G401 (cell line): ENCODE measurements around the gene TBKBP1. TPM values are rescaled to one million over a fixed set of nuclear protein-coding genes. Genes with fewer than 3 reads are reported as not detected.
"Not testable (repeated sequence)": the region's sequence is repeated elsewhere in the genome, so short reads cannot be mapped to it uniquely, and the experiment has no call there.

Experiments
- DNase-seq: peaks from one replicate; pipeline ENCODE4 v3.0.0-alpha.2; 2015; ENCODE audit warnings: low spot score
- in situ Hi-C: cut with HindIII; loops from 2 replicates; pipeline ENCODE4 v1.10.0; 2016; ENCODE audit warnings: low sequenced_read_pairs, mixed read lengths
- total RNA-seq: library from RNA; depleted of rRNA; stranded (reverse); fragments of >200 nt; shearing (Covaris generic); gene quantifications from 2 replicates; pipeline ENCODE4 v1.2.3, GENCODE V29; 2014

TBKBP1 gene
- total RNA-seq, 1 experiment from 2014 or later: 32.5 TPM

DNA sequence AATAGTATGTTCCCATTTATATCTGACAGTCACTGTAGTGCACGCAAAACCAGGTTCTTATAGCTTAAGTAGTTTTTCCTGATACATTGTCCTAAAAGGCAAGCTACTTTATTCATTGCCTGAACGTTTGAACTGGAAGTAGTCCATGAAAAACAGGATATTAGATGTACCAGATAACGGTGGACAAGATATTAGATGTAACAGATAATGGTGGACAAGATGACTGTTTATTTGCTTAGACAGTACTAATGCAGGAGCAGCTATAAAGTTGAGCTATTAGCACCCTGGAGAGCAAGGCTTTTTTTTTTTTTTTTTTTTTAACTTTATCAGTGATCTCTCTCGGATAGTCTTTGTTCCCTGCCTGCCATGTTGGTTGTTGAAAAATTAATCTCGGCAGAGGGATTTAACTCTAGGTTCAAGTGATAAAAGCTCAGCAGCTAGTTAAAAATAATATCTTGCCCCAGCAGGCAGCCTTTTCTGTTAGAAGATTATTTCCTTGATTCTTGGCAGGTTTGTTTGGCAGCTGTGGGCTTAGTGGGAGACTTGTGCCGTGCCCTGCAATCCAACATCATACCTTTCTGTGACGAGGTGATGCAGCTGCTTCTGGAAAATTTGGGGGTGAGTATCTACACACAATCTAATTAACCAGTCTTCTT is 17.3 kb upstream of the TBKBP1 start:
- no peak for DNase-seq
- in situ Hi-C loops: no loop called here

DNA sequence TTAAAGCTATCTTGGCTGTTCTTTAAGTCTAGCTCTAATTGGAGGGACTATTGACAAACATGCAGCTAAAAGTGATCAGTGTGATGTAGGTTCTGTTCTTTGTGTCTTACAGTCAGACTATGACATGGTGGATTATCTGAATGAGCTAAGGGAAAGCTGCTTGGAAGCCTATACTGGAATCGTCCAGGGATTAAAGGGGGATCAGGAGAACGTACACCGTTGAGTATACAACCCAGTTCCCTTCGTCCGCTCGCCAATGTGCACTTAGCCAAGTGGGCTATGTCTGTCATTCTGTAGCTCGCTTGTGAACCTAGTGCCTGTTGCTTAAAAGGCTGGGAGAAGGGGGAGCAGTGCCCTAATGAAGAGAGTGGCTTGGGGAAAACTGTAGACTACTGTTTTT is 15.8 kb upstream of the TBKBP1 start:
- DNase-seq: no peak
- in situ Hi-C loops: no loop called here

DNA sequence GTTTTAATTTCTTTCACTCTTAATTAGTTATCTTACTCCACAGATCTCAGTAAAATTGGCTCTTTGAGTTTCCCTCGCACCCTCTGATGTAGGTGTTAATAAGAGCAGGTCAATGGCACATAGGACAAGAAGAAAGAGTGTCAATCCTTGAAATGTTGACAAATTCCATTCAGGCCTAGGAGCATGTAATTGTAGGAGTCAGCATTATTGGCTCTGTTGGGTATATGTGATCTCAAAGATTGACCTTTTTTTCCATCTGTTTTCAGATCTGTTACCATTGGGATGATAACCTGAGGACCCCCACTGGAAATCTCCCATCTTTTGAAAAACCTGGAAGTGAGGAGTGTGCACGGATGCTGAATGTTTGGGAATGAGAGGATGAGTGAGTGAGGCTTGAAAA is 11.8 kb upstream of the TBKBP1 start:
- no peak for DNase-seq
- in situ Hi-C loops: no loop called here

DNA sequence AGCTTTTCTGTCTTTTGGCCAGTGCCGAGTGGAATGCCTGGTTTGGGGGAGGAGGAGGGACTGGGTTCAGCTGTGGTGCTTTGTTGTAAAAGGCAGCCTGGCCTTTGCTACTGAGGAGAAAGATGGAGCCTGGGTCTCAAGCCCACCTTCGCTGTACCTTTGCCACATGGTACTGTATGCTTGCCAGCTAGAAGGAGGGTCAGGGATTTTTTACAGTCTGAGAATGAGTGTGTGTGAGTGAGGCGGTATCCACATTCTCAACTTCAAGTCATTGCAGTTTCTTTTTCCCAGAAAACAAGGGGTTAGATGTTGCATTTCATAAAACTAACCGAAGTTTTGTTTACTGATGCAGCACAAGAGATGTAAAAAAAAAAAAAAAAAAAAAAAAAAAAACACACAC is 11.2 kb upstream of the TBKBP1 start:
- in situ Hi-C loops: not testable (repeated sequence)

DNA sequence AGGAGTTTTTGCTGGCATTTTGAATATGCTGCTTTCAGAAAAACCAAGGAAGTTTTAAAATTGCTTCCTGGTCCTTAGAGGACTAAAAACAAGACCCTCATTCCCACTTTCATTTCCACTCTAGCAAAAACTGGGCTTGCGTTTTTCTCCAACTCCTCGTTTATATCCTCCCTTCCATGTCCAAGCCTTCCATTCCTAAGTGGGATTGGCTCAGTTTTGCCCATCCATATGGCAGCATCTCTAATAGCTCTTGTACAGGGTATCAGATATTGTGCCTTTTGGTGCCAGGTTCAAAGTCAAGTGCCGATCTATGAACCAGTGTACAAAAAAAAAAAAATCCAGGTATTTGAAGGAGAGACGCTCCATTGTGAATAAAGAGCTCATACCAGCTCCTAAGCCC is 9.9 kb upstream of the TBKBP1 start:
- in situ Hi-C loops: no loop called here
- DNase-seq: no peak

More for the DNA sequence above, 11.2 kb upstream of the TBKBP1 start:
- not testable (repeated sequence) for DNase-seq

DNA sequence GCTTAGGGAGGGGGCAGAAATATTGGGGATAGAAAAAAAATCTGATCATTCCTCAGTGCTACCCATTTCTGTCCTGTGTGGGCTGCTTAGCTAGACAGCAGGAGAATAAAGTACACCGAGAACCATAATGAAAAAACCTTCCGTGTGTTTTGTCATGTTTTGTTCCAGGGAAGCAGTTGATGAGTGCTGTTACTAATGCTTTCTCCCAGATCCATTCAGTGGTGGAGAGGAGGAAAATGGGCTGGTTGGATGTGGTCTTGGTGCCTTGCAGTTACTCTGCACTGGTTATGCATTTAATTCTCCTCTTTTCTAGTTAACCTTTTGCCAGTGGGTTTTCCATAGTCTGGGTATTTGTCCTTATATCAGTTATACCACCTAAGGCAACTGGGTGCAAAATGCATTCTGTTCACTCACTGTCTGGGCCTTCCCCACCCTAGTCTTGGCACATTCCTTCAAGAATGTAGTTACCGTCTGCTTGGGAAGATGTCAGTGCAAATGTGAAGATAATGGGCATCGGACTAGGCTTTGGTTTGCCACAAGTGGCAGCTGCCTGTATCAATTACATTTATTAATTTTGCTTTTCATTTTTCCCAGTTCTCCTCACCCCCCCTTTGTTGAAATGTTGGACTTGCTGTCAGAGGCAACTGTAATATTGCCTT is 9.3 kb upstream of the TBKBP1 start:
- no peak for DNase-seq
- in situ Hi-C loops: no loop called here

DNA sequence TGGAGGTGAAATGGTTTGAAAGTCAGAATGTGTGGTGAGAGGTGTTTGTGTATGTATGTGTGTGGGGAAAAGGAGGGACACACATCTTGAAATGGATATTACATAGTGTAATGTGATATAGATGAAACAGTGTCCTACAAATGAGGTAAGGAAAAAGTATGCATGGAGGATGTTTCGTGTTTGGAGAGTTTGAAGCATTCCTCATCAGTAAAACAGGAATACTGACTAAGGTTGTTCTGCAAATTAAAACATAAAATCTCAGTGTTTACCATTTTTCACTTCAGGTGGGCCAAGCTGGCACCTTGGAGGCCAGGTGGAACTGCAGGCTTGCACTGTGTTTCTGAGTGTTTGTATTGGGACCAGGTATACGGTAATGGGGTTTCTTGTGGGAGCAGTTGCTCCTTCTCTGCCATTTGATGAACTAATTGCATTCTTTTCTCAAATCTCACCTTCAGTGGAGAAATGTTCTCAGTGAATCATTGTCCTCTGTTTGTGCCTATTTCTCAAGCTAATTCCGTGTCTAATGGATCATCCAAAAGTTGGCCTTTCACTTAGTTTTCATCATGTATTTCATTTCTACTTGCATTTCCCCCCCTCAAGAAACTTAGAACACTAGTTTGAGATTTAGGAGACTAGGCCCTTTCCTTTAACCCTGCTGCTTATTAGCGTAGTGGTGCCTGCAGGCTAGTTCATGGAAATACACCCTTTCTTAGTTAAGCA is 8.2 kb upstream of the TBKBP1 start:
- DNase-seq: no peak
- in situ Hi-C loops: no loop called here

DNA sequence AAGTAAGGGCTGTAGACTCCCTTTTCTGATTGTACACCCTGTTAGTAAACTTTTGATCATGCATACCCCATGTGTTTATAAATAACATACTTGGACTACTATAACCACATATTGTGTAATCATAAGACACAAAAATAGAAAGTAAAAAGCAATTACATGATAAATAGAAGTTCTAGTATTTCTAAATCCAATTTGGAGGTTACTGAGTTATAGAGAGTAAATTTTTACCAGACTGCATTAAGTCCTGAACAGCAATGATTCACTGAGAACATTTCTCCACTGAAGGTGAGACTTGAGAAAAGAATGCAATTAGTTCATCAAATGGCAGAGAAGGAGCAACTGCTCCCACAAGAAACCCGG is 7.7 kb upstream of the TBKBP1 start:
- no peak for DNase-seq
- in situ Hi-C loops: no loop called here

DNA sequence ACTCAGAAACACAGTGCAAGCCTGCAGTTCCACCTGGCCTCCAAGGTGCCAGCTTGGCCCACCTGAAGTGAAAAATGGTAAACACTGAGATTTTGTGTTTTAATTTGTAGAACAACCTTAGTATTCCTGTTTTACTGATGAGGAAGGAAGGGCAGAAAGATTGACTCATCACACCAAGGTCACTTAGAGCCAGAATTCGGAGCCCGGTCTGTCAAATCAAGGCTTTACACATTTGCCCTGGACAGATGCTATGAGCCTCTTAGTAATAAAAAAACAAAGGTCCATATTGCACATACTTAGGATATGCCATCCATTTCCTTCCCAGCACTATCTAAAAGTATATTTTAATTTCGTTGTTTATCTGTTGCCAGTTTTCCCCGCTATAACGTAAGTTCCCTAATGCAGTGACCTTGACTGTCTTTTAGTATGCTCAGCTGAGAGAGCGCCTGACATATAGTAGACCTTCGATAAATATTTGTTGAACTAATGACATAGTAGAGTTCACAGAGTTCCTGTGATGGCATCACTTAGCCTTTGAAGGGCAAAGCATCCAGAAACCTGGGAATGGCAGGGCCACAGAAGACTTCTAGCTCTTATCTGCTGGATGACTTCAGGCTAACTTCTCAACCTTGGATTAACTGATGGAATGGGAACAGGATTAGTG is 7.2 kb upstream of the TBKBP1 start:
- in situ Hi-C loops: no loop called here
- DNase-seq: no peak

DNA sequence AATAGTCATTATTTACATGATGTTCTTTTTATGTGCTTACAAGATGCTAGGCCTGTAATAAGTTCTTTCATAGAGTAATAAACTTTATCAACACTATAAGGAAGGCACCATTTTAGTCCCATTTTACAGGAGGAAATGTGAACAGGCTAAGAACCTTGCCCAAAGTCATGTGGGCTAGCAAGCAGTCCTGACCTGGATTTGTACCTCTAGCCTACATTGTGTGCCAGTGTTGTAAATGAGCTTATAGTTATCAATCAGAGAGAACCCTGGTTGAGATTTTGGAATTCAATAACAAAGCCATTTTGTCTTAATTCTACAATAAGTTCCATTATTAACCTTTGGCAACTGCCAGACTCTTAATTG is 6.7 kb upstream of the TBKBP1 start:
- in situ Hi-C loops: no loop called here

DNA sequence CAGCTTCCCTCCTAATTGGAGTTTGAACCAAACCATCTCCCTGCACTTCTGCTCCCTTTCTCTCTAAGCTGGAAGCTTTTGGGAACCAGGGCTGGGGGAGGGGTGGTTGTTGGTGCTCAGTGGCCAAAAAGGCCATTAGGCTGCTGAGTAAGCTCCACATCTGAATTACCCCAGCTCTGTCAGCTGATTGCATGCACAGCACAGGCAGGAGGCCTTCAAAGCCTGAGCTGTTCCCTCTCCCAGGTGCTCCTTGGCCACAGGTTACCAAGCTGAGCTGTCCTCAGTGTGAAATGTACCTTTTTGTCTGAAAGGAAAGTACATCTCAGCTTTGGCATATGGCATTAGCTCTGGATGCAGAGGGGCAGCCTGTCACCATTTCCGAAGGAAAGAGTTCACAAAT is 6.2 kb upstream of the TBKBP1 start:
- DNase-seq: peak; percentile 23
- in situ Hi-C loops: no loop called here

More for the DNA sequence above, 6.7 kb upstream of the TBKBP1 start:
- DNase-seq: no peak

DNA sequence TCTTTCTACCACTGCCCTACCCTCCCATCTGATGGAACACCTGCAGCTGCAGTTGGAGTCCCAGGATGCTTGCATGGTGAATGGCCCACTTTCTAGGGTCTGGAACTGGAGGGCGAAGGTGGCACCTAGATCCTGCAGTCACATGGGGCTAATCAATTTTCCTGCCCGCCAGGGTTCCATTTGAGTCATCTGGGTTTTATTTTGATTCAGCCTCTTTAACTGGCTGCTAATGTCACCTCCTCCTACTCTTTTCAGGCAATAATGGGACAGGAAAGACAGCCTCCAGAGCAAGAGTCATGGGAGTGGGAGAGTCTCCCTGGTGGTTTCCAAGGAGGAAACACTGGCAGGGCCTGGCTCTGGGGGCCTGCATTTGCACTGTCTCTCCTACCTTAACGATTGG is 3.8 kb upstream of the TBKBP1 start:
- DNase-seq: no peak
- in situ Hi-C loops: no loop called here

DNA sequence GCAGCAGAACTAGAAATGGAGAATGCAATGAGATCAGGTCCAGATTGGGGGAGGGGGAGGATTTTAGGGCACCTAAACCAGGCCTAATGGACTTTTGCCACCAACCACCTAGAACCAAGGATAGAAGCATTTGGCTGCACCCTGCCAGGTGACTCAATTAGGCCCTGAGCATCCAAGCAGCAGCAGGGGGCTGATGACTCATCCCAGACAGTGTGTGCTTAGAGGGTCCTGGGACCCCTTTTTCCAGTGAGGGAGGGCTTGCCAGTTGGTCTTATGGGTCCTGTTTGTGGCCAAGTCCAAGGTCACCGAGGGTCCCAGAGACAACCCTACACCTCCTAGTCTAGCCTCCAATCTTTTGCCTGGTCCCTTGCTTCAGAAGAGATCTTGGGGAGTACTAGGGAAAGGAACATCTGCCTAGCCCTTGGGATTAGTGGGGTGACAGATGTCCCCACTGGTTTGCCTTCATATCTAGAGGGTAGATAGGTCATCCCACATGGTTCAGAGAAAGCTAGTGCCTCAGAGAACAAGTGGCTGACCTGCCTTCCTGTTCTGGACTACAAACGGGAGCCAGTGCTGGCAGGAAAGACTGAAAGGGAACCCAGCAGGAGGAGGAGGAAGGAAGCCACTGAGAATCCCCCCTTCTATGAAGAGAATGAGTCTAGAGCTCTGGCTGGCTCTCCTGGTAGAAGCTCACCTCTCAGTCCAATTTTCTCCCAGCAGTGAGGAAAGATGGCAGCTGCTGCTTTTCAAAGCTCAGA is 1.6 kb upstream of the TBKBP1 start:
- in situ Hi-C loops: no loop called here
- DNase-seq: no peak

DNA sequence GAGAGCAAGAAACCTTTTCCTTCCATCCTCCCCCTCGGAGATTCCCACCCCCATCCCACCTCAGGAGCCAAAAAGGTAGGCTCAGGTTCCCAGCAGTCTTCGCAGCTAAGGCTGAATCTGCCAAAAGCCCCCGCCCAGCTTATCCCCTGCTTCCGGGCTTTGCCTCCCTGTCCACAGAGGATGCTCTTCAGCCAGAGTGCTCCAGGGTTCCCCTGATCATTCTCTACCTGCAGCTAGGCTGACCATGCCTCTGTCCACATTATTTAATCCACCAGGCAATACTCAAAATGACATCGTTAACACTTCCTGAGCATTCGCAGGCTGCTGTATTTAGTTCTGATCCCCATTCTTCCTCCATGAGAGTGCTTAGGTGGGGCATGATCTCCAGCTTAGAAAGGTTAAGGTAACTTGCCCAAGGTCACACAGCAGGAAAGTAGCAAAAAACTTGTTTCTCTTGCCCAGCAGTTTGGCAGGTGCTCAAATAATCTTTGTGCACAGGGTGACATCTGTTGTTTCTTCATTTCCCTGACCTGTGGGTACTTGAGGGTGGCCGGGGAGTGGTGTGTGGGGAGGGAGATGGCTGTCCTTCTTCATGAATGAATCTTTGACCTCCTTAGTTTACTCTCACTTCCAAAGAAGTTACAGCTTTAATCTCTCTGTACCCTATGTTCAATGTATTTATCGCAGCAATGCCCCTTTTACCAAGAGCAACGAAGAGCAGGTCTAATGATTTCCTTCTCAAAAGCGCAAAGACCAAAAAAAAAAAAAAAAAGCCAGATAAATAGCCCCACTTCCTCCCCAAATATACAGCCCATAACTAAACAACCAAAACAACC is 848 bp upstream of the TBKBP1 start:
- DNase-seq: peak; percentile 21
- in situ Hi-C loops: no loop called here

DNA sequence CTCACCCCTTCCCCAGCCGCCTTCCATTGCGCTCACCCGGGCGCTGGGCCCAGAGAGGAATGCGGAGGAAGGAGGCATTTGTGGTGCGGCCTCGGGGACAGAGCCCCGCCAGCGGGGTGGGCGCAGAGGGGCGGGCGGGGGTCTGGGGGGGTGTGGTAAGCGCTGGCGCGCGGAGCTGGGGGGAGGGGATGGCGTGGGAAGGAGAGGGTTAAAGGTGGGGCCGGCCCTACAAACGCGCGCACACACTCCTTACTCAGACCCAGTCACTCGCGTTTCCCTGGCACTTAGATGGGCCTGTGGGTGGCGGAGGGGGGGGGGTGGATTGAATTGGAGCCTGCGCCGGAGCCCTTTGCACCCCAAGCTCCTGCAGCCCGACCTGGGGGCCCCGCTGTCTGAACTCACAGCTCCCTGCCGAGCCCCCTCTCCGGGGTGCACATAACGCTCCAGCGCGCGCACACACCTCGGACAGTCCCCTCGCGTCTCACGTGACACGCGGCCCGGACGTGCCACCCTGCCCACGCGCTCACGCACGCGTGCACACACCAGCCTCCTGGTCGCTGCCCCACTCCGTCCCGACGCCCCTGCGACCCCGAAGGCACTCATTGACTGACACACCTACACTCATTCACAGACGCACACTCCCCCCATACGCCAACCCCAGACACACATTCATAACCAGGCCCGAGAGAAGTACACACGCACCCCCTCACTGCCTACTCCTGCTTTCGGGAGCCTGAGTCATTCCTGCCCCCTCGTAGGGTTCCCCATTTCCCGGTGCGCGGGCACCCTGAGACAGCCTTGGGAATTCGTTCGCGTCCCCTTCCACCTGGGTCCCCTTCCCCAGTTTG is 844 bp downstream of the TBKBP1 start:
- in situ Hi-C loops: no loop called here
- DNase-seq: peak; percentile 61

DNA sequence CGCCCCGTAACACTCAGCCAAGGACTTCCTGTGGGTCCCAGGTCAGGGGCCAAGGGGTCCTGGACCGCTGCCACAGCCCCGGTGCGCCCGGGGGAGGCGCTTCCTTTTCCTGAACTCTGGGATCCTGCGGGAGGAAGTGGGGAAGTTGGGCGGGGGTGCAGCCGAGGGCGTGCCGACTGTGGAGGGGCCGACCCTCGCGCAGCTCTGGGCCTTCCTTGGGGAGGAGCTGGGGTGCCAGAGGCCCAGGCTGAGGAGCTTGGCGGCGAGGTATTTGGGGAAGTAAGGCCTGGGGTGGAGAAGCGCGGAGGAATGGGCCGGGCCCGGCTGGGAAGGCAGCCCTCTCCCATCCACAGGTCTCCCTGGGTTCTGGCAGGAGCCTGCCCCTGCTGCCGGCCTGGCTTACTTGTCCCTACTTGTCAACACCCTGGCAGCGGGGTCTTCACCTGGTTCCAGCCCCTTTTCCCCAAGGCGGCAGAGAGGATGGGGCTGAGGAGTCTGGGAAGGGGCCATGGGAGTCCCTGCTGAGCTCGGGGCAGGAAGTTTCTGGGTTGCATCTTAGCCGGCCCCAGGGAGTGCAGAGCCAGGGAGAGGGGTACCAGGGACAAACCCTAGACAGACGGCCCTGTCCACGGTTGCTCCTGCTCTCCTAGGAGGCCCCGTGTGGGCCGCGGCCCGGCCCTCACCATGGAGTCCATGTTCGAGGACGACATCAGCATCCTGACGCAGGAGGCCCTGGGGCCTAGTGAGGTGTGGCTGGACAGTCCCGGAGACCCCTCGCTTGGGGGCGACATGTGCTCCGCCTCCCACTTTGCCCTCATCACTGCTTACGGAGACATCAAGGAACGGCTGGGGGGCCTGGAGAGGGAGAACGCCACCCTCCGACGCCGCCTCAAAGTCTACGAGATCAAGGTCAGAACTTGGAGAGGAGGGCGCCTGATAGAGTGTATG is 1.7 kb downstream of the TBKBP1 start:
- in situ Hi-C loops: no loop called here
- peak; percentile 26 for DNase-seq
